Measurements from ENCODE around the gene GSC2. TPM values are rescaled to one million over a fixed set of nuclear protein-coding genes. Genes with fewer than 3 reads are reported as not detected.
A peak's percentile ranks its signal among the peaks of the same experiment; 100 is the strongest.

GSC2 gene
- total and polyA plus RNA-seq, 12 donors: not detected

DNA sequence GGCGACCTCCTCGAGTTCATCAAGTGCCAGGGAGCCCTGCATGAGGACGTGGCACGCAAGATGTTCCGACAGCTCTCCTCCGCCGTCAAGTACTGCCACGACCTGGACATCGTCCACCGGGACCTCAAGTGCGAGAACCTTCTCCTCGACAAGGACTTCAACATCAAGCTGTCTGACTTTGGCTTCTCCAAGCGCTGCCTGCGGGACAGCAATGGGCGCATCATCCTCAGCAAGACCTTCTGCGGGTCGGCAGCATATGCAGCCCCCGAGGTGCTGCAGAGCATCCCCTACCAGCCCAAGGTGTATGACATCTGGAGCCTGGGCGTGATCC, 18.4 kb downstream of the GSC2 start:
- H3K4me1 ChIP-seq: no peaks in the 10 kb centered on the region
- intact Hi-C loops (cut with DNase I): no loop called here
- no peak overlapping the region for H3K27ac ChIP-seq
- H3K36me3 ChIP-seq: peaks cover 0 to 51% (median 28%) of the 10 kb centered on the region in 9 donors
- H3K27me3 ChIP-seq: no peaks in the 10 kb centered on the region
- no peak overlapping the region for H3K4me3 ChIP-seq
- DNase-seq (peak in 1 of 2 donors; percentile 3), ATAC-seq (no peak)
- H3K9me3 ChIP-seq: no peaks in the 10 kb centered on the region
- WGBS, 2 donors: 96 to 97% methylated on average over 19 of the region's 19 CpGs
- TF ChIP-seq CTCF (IDR thresholded peaks at IDR 0.05): no peak

GRCh38 chr22:19130959-19131684, 19.0 kb downstream of the GSC2 start, which contains the start of gene TSSK2:
Gene TSSK2, plus strand, starts transcription at chr22:19131308. Its CDS starts 92 bp downstream, at chr22:19131400.
- TF ChIP-seq CTCF (IDR thresholded peaks at IDR 0.05): no peak
- Histone ChIP-seq H3K36me3 (peaks cover 0 to 45% (median 26%) of the 10 kb centered on the region in 9 donors), H3K4me1 (no peaks in the 10 kb centered on the region), H3K9me3 (no peaks in the 10 kb centered on the region), H3K27ac (no peak within 1 kb of the TSS), H3K27me3 (no peaks in the 10 kb centered on the region), H3K4me3 (no peak within 1 kb of the TSS)
- ATAC-seq (no peak), DNase-seq (peak in 1 of 2 donors; percentile 4)
- 86 to 89% methylated on average over 27 of the region's 27 CpGs for WGBS, 2 donors
- intact Hi-C loops (cut with DNase I): no loop called here

GRCh38 chr22:19129871-19130270, 20.2 kb downstream of the GSC2 start:
- intact Hi-C loops (cut with DNase I): no loop called here
- H3K4me3 ChIP-seq: no peak overlapping the region
- peak in 1 of 2 donors; percentile 4 for DNase-seq
- H3K27ac ChIP-seq: no peak overlapping the region
- H3K27me3 ChIP-seq: no peaks in the 10 kb centered on the region
- no peak for TF ChIP-seq CTCF (IDR thresholded peaks at IDR 0.05)
- H3K4me1 ChIP-seq: no peaks in the 10 kb centered on the region
- 81 to 86% methylated on average over 8 of the region's 8 CpGs for WGBS, 2 donors
- H3K36me3 ChIP-seq: peaks cover 0 to 33% (median 15%) of the 10 kb centered on the region in 9 donors
- no peaks in the 10 kb centered on the region for H3K9me3 ChIP-seq
- ATAC-seq: no peak

GRCh38 chr22:19128946-19129727, 21.0 kb downstream of the GSC2 start:
- intact Hi-C loops (cut with DNase I): no loop called here
- TF ChIP-seq CTCF (IDR thresholded peaks at IDR 0.05): no peak
- DNase-seq (peak in 1 of 2 donors; percentile 7), ATAC-seq (no peak)
- Histone ChIP-seq H3K27ac (no peak overlapping the region), H3K36me3 (peaks cover 0 to 26% (median 8%) of the 10 kb centered on the region in 9 donors), H3K27me3 (no peaks in the 10 kb centered on the region), H3K4me3 (no peak overlapping the region), H3K4me1 (no peaks in the 10 kb centered on the region), H3K9me3 (no peaks in the 10 kb centered on the region)
- 84 to 91% methylated on average over 7 of the region's 7 CpGs for WGBS, 2 donors
